B cell (primary cell): ENCODE measurements around the gene KLHDC7B. TPM values are rescaled to one million over a fixed set of nuclear protein-coding genes. Genes with fewer than 3 reads are reported as not detected.

Experiments used
- ATAC-seq: fragments of 200-7000 bp; cut with Tn5 transposase; one replicate; pipeline ENCODE4 v1.10.0; 2021; ENCODE audit warnings: low read depth, mild to moderate bottlenecking, moderate number of reproducible peaks, moderate library complexity
- CTCF ChIA-PET: fragments of 350-600 bp; sonication (Branson Sonifier 250); formaldehyde crosslinking; loops from one replicate; lab custom pipeline; 2021; ENCODE audit warnings: antibody characterized with exemption, inconsistent platforms; lab: Charles Lee
- POLR2A ChIA-PET: fragments of 350-600 bp; sonication (Branson Sonifier 250); formaldehyde crosslinking; loops from one replicate; lab custom pipeline; 2021; ENCODE audit warnings: antibody characterized with exemption; lab: Charles Lee
- DNase-seq: peaks from one replicate; pipeline ENCODE4 v3.0.0; 2013
- H2AFZ ChIP-seq: 2 replicates; pipeline ENCODE4 v1.6.1; 2012; ENCODE audit warnings: mild to moderate bottlenecking, low read depth, low read length; ENCODE audit not compliant: insufficient read depth, poor library complexity, severe bottlenecking
- H3K27ac ChIP-seq, 2 donors: 1 replicate in 1 of 2; 2 replicates in 1 of 2; pipeline ENCODE4 v1.5.1; 2012 to 2013; ENCODE audit warnings: low read length in 2 of 2, mild to moderate bottlenecking in 2 of 2, moderate library complexity in 1 of 2
- H3K27me3 ChIP-seq, 4 experiments: fragments of 200-600 bp in 1 of 4; sonication (generic) in 1 of 4; replicated peaks in 1 of 4; 1 replicate in 2 of 4; 2 replicates in 2 of 4; pipeline versions ENCODE4 v1.6.1 to v1.7.0; 2013 to 2016; ENCODE audit warnings: low read length in 3 of 4, mild to moderate bottlenecking in 2 of 4, mixed read lengths in 1 of 4, moderate library complexity in 1 of 4; ENCODE audit not compliant: insufficient read depth in 4 of 4, control insufficient read depth in 3 of 4; ENCODE audit errors: control extremely low read depth in 1 of 4
- H3K36me3 ChIP-seq, 2 experiments: replicated peaks in 1 of 2; 1 replicate in 1 of 2; 2 replicates in 1 of 2; pipeline versions ENCODE4 v1.6.1 to v1.7.1; 2013; ENCODE audit warnings: low read length in 1 of 2; ENCODE audit not compliant: insufficient read depth in 2 of 2, control insufficient read depth in 1 of 2; ENCODE audit errors: control extremely low read depth in 1 of 2, extremely low read depth in 1 of 2
- H3K4me1 ChIP-seq, 2 donors: fragments of 200-600 bp in 1 of 2; sonication (generic) in 1 of 2; 1 replicate in 1 of 2; 2 replicates in 1 of 2; pipeline versions ENCODE4 v1.5.1 to v1.6.1; 2013 to 2017; ENCODE audit warnings: low read length in 2 of 2; ENCODE audit not compliant: control insufficient read depth in 2 of 2, insufficient read depth in 2 of 2
- H3K4me2 ChIP-seq: replicated peaks from 2 replicates; pipeline ENCODE3; 2012; ENCODE audit warnings: mild to moderate bottlenecking, low read depth, low read length; ENCODE audit not compliant: poor library complexity, severe bottlenecking
- H3K4me3 ChIP-seq, 5 experiments: fragments of 200-600 bp in 1 of 5; sonication (generic) in 1 of 5; 1 replicate in 3 of 5; 2 replicates in 2 of 5; pipeline versions ENCODE4 v1.5.1 to v1.7.0; 2011 to 2016; ENCODE audit warnings: low read length in 4 of 5, mild to moderate bottlenecking in 4 of 5, low read depth in 2 of 5, control low read depth in 1 of 5, moderate library complexity in 1 of 5; ENCODE audit not compliant: insufficient read depth in 1 of 5; ENCODE audit errors: control extremely low read depth in 1 of 5, extremely low read depth in 1 of 5
- H3K79me2 ChIP-seq: fragments of 200-600 bp; sonication (generic); one replicate; pipeline ENCODE4 v1.6.0; 2016; ENCODE audit warnings: low read length; ENCODE audit not compliant: control insufficient read depth, insufficient read depth
- H3K9ac ChIP-seq: fragments of 200-600 bp; sonication (generic); 2 replicates; pipeline ENCODE4 v1.6.1; 2017; ENCODE audit warnings: mild to moderate bottlenecking, low read length, moderate library complexity
- H3K9me3 ChIP-seq, 3 donors: one replicate each; pipeline versions ENCODE4 v1.6.1 to v1.7.1; 2013; ENCODE audit warnings: low read length in 2 of 3; ENCODE audit not compliant: control insufficient read depth in 2 of 3, insufficient read depth in 1 of 3; ENCODE audit errors: control extremely low read depth in 1 of 3
- H4K20me1 ChIP-seq: 2 replicates; pipeline ENCODE4 v1.6.0; 2012; ENCODE audit warnings: mild to moderate bottlenecking, low read length; ENCODE audit not compliant: insufficient read depth, control insufficient read depth, poor library complexity, severe bottlenecking
- H3K27ac Mint-ChIP-seq: one replicate; pipeline ENCODE4 v1.8.0; 2021; ENCODE audit warnings: mixed read lengths
- H3K27me3 Mint-ChIP-seq: one replicate; pipeline ENCODE4 v1.8.0; 2021; ENCODE audit warnings: mixed read lengths
- H3K4me1 Mint-ChIP-seq: one replicate; pipeline ENCODE4 v1.8.0; 2021; ENCODE audit warnings: mixed read lengths
- H3K4me3 Mint-ChIP-seq: one replicate; pipeline ENCODE4 v1.8.0; 2021; ENCODE audit warnings: mixed read lengths
- H3K9me3 Mint-ChIP-seq: one replicate; pipeline ENCODE4 v1.8.0; 2022; ENCODE audit warnings: mixed read lengths; ENCODE audit not compliant: insufficient read depth
- CTCF ChIP-seq: fragments of 200-600 bp; IDR thresholded peaks from one replicate; pipeline ENCODE4 v1.8.0; 2022; ENCODE audit warnings: antibody characterized with exemption, mild to moderate bottlenecking
- EZH2 ChIP-seq: IDR thresholded peaks from 2 replicates; pipeline ENCODE4 v1.6.1; 2012; ENCODE audit warnings: borderline replicate concordance, low read depth, mild to moderate bottlenecking, moderate library complexity, low read length; ENCODE audit not compliant: insufficient read depth, poor library complexity, severe bottlenecking
- WGBS: methylation state at CpG from one replicate; pipeline ENCODE4 v1.1.5; 2013; ENCODE audit warnings: missing lambda C conversion rate; ENCODE audit not compliant: insufficient coverage; 5-methylcytosine and 5-hydroxymethylcytosine counted together
- intact Hi-C: fragments of 100-400 bp; cut with micrococcal nuclease; formaldehyde crosslinking; loops from one replicate; pipeline ENCODE4 v1.10.0; 2022
- polyA plus RNA-seq: library from polyadenylated mRNA; depleted of rRNA; stranded (reverse); fragments of >200 nt; gene quantifications from 2 replicates; pipeline ENCODE4 v1.2.3, GENCODE V29; 2012
- total RNA-seq, 2 donors: library from RNA; stranded (reverse); fragments of 120-200 nt in 1 of 2; gene quantifications; 1 replicate in 1 of 2; 2 replicates in 1 of 2; pipeline versions ENCODE4 v1.2.3 to v1.2.4, GENCODE V29; 2013 to 2022

Gene KLHDC7B
- total and polyA plus RNA-seq, 2 donors (not counting 1 experiment from before 2014, with no cell fraction given): 1.8 to 6.2 TPM

- Histone ChIP-seq H3K27me3 (no peaks in the 10 kb centered on the region), H4K20me1 (no peaks in the 10 kb centered on the region), H3K4me1 (peaks cover 27 to 35% of the 10 kb centered on the region in 2 donors), H3K27ac (peak overlapping the region; percentile 34 to 70), H3K9ac (peak overlapping the region; percentile 71), H3K36me3 (no peaks in the 10 kb centered on the region), H3K4me2 (peak overlapping the region; percentile 98), H3K9me3 (no peaks in the 10 kb centered on the region), H3K79me2 (peaks cover 23% of the 10 kb centered on the region), H2AFZ (peak overlapping the region; percentile 93), H3K4me3 (peak overlapping the region in 4 of 5 experiments; percentile 45 to 69 (median 58))
- H3K4me3 Mint-ChIP-seq: peak overlapping the region; percentile 72
- DNase-seq: no peak
- WGBS: 53% methylated on average over 67 of the region's 68 CpGs
- peaks cover 28% of the 10 kb centered on the region for H3K4me1 Mint-ChIP-seq
- ATAC-seq: peak; percentile 15
- no peak for TF ChIP-seq CTCF
- no peak for TF ChIP-seq EZH2
- peak overlapping the region; percentile 71 for H3K27ac Mint-ChIP-seq
- H3K9me3 Mint-ChIP-seq: no peaks in the 10 kb centered on the region
- intact Hi-C loops: loop anchor here (1.0 to 2.0 kb wide), 3 partner anchors 10 to 34 kb away; partner anchors contain the start of genes CHKB and SYCE3
- ChIA-PET CTCF (interaction anchor here (0.9 to 3.9 kb wide), 8 partner anchors 10 to 72 kb away, joined by 4 to 19 read pairs (median 13); partner anchors contain the start of genes CHKB, SCO2 and SYCE3), POLR2A (interaction anchor here (1.0 to 2.7 kb wide), 9 partner anchors 10 to 79 kb away, joined by 4 to 23 read pairs (median 6); partner anchors contain the start of genes LMF2, NCAPH2 and SCO2)
- H3K27me3 Mint-ChIP-seq: no peaks in the 10 kb centered on the region
Observed at GRCh38 chr22:50548921-50549790, 3.5 kb downstream of the KLHDC7B start.
